Thyroid gland (tissue), 4 donors: ENCODE measurements around the gene MAN2C1.

Experiments
- CTCF ChIP-seq, 6 experiments: fragments of 200-600 bp in 3 of 6; fragments of 450-650 bp in 3 of 6; sonication (generic) in 3 of 6; IDR thresholded peaks; one replicate each; pipeline ENCODE4 v1.5.1; 2016 to 2019; ENCODE audit warnings: antibody characterized with exemption in 6 of 6, mild to moderate bottlenecking in 2 of 6, inconsistent platforms in 1 of 6, moderate library complexity in 1 of 6
- POLR2A ChIP-seq, 2 donors: fragments of 450-650 bp; IDR thresholded peaks; one replicate each; pipeline ENCODE4 v1.6.1; 2017; ENCODE audit warnings: antibody characterized with exemption in 2 of 2, mild to moderate bottlenecking in 2 of 2, moderate library complexity in 1 of 2

DNA sequence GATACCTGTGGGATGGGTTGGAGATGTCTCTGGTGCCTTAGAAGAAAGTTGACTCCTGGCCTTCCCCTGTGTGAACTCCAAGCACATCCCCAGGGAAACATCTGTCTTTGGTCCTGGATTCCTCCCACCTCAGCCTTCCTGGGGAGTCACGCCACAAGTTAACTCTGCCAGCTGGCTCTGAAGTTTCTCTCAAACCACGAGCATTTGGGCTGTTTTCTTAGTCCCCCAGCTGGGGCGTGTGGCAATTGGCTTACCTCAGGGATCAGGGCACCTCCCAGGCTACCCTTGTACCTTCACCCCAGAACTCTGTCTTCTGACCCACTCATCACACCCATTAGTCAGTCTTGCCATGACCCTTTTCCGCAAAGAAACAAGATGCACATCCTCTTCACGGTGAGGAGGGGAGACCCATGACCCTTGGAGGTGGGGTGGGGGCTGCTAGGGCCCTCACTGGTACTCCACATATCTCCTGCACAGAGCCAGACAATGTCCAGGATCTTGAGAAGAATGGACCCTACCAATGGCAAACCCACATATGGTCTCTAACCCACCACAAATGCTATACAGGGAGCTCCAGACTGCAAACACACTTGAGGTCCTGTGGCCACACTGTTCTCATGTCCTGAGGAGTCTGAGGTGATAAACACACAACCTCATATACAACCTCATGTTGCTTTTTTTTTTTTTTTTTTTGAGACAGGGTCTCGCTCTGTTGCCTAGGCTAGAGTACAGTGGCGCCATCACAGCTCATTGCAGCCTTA lies 17.6 kb downstream of the MAN2C1 start:
- TF ChIP-seq POLR2A (IDR thresholded peaks at IDR 0.05) (no peak), CTCF (IDR thresholded peaks at IDR 0.05) (no peak)
